Astrocyte of the cerebellum (primary cell): ENCODE measurements around the gene CRMP1.

Source experiments
- DNase-seq: peaks from one replicate; pipeline ENCODE4 v3.0.0-alpha.2; 2011; ENCODE audit warnings: low read depth
- H3K4me3 ChIP-seq: 2 replicates; pipeline ENCODE4 v1.5.1; 2011; ENCODE audit warnings: mild to moderate bottlenecking, low read depth, low read length, moderate library complexity
- CTCF ChIP-seq: IDR thresholded peaks from 2 replicates; pipeline ENCODE4 v1.5.1; 2012; ENCODE audit warnings: low read length, low read depth, moderate library complexity, mild to moderate bottlenecking; ENCODE audit errors: missing control alignments
- in situ Hi-C: cut with HindIII; loops from 2 replicates; pipeline ENCODE4 v1.10.0; 2017; ENCODE audit warnings: low sequenced_read_pairs

Gene CRMP1

GRCh38 chr4:5854929-5855328 lies 38.0 kb downstream of the CRMP1 start:
- TF ChIP-seq CTCF: no peak
- H3K4me3 ChIP-seq: no peak overlapping the region
- no peak for DNase-seq
- in situ Hi-C loops: no loop called here

- no peak for TF ChIP-seq CTCF
- in situ Hi-C loops: no loop called here
- H3K4me3 ChIP-seq: no peak overlapping the region
- DNase-seq: no peak
Observed at GRCh38 chr4:5852523-5853202, 40.2 kb downstream of the CRMP1 start.

GRCh38 chr4:5851637-5852301 lies 41.1 kb downstream of the CRMP1 start:
- TF ChIP-seq CTCF: no peak
- no peak for DNase-seq
- in situ Hi-C loops: no loop called here
- H3K4me3 ChIP-seq: no peak overlapping the region

- no peak for DNase-seq
- TF ChIP-seq CTCF: no peak
- in situ Hi-C loops: no loop called here
- no peak overlapping the region for H3K4me3 ChIP-seq
Observed at GRCh38 chr4:5845035-5845905, 47.6 kb downstream of the CRMP1 start.

- in situ Hi-C loops: no loop called here
- DNase-seq: no peak
- H3K4me3 ChIP-seq: no peak overlapping the region
- no peak for TF ChIP-seq CTCF
Observed at GRCh38 chr4:5843573-5844530, 49.0 kb downstream of the CRMP1 start.
